HEK293 (cell line): ENCODE data around the gene CHORDC1.
"Not testable (repeated sequence)": the region's sequence is repeated elsewhere in the genome, so short reads cannot be mapped to it uniquely, and the experiment has no call there.

ENCODE experiments used
- CTCF ChIA-PET: fragments of 350-600 bp; formaldehyde crosslinking; extraction: SDS; loops from one replicate; lab custom pipeline; 2021; ENCODE audit warnings: antibody characterized with exemption; lab: Yijun Ruan, JAX
- POLR2A ChIA-PET: fragments of 300-600 bp; formaldehyde crosslinking; extraction: SDS; loops from one replicate; lab custom pipeline; 2020; ENCODE audit warnings: antibody characterized with exemption, inconsistent platforms; lab: Yijun Ruan, JAX
- H3K27ac ChIP-seq: fragments of 200-500 bp; sonication (Bioruptor generic); 2 replicates; pipeline ENCODE4 v1.5.1; 2014; ENCODE audit warnings: low read depth, low read length, control low read depth, inconsistent platforms; ENCODE audit errors: extremely low read depth
- H3K36me3 ChIP-seq, 2 experiments: fragments of 200-500 bp in 1 of 2; sonication (Bioruptor generic) in 1 of 2; 1 replicate in 1 of 2; 2 replicates in 1 of 2; pipeline ENCODE4 v1.5.1; 2014 to 2017; ENCODE audit warnings: inconsistent platforms in 2 of 2, low read length in 2 of 2; ENCODE audit not compliant: control insufficient read depth in 2 of 2, insufficient read depth in 1 of 2
- H3K4me1 ChIP-seq: fragments of 200-500 bp; sonication (Bioruptor generic); 2 replicates; pipeline ENCODE4 v1.5.1; 2014; ENCODE audit warnings: mild to moderate bottlenecking, low read length, inconsistent platforms; ENCODE audit not compliant: control insufficient read depth, insufficient read depth
- H3K4me3 ChIP-seq: 2 replicates; pipeline ENCODE4 v1.5.1; 2011; ENCODE audit warnings: low read depth, mild to moderate bottlenecking, control low read depth, low read length, moderate library complexity
- H3K9me3 ChIP-seq: fragments of 200-500 bp; sonication (Bioruptor generic); 2 replicates; pipeline ENCODE4 v1.5.1; 2014; ENCODE audit warnings: low read depth, low read length, inconsistent platforms; ENCODE audit not compliant: control insufficient read depth, insufficient read depth
- BCL11B ChIP-seq: fragments of 450-650 bp; formaldehyde crosslinking; IDR thresholded peaks from 2 replicates; pipeline ENCODE4 v1.5.1; 2016; ENCODE audit warnings: low read depth, missing biosample characterization, missing genetic modification characterization
- INSM2 ChIP-seq: fragments of 450-650 bp; formaldehyde crosslinking; IDR thresholded peaks from 2 replicates; pipeline ENCODE4 v1.5.1; 2016; ENCODE audit warnings: missing biosample characterization, missing genetic modification characterization
- KLF16 ChIP-seq: fragments of 450-650 bp; formaldehyde crosslinking; IDR thresholded peaks from 2 replicates; pipeline ENCODE4 v1.5.1; 2017; ENCODE audit warnings: missing biosample characterization, missing genetic modification characterization
- PRDM1 ChIP-seq: fragments of 450-650 bp; formaldehyde crosslinking; IDR thresholded peaks from 2 replicates; pipeline ENCODE4; 2016; ENCODE audit warnings: missing biosample characterization, missing genetic modification characterization
- SCRT1 ChIP-seq: fragments of 450-650 bp; formaldehyde crosslinking; IDR thresholded peaks from 2 replicates; pipeline ENCODE4 v1.5.1; 2016; ENCODE audit warnings: missing biosample characterization, missing genetic modification characterization, borderline replicate concordance
- ZNF146 ChIP-seq: fragments of 450-650 bp; formaldehyde crosslinking; IDR thresholded peaks from 2 replicates; pipeline ENCODE4 v1.5.1; 2016; ENCODE audit warnings: missing biosample characterization, missing genetic modification characterization
- ZNF18 ChIP-seq: fragments of 450-650 bp; formaldehyde crosslinking; IDR thresholded peaks from 2 replicates; pipeline ENCODE4 v1.5.1; 2016; ENCODE audit warnings: missing biosample characterization, missing genetic modification characterization
- ZNF223 ChIP-seq: fragments of 450-650 bp; formaldehyde crosslinking; IDR thresholded peaks from 2 replicates; pipeline ENCODE4 v1.5.1; 2016; ENCODE audit warnings: missing biosample characterization, missing genetic modification characterization
- ZNF513 ChIP-seq: fragments of 450-650 bp; IDR thresholded peaks from 2 replicates; pipeline ENCODE4 v1.5.1; 2018; ENCODE audit warnings: missing biosample characterization, missing genetic modification characterization
- ZNF830 ChIP-seq: fragments of 450-650 bp; IDR thresholded peaks from 2 replicates; pipeline ENCODE4 v1.5.0; 2018; ENCODE audit warnings: missing biosample characterization, missing genetic modification characterization, low read depth, mild to moderate bottlenecking, moderate library complexity

CHORDC1 gene

GRCh38 chr11:90218606-90219005 lies 4.2 kb downstream of the CHORDC1 start:
- H3K9me3 ChIP-seq: no peaks in the 10 kb centered on the region
- peaks cover 8 to 22% of the 10 kb centered on the region in 2 experiments; a peak in 2 of 3 replicates for H3K36me3 ChIP-seq
- H3K4me1 ChIP-seq: no peaks in the 10 kb centered on the region
- peak; percentile 46; the same call in 1 of the 2 replicates for TF ChIP-seq ZNF18 (tag by site-specific recombination)
- no peak for TF ChIP-seq ZNF223
- ChIA-PET CTCF (interaction anchor here (0.6 to 0.8 kb wide), 3 partner anchors 18 to 81 kb away, joined by 3 to 4 read pairs (median 4); no protein-coding TSS in a partner anchor), POLR2A (interaction anchor here (0.7 kb wide), 1 partner anchor 31 kb away, joined by 3 read pairs; no protein-coding TSS in a partner anchor)
- H3K27ac ChIP-seq: no peak overlapping the region
- H3K4me3 ChIP-seq: no peak overlapping the region

- H3K36me3 ChIP-seq: peaks cover 8 to 42% of the 10 kb centered on the region in 2 experiments; a peak in 2 of 3 replicates
- TF ChIP-seq INSM2 (tag by site-specific recombination): no peak
- TF ChIP-seq BCL11B (tag by site-specific recombination): no peak
- TF ChIP-seq ZNF830 (tag by site-specific recombination): no peak
- POLR2A ChIA-PET: no interaction called here
- CTCF ChIA-PET: no interaction called here
- no peak overlapping the region for H3K27ac ChIP-seq
- no peak overlapping the region for H3K4me3 ChIP-seq
- H3K9me3 ChIP-seq: no peaks in the 10 kb centered on the region
- no peaks in the 10 kb centered on the region for H3K4me1 ChIP-seq
Measured at GRCh38 chr11:90216611-90217010, 6.2 kb downstream of the CHORDC1 start.

GRCh38 chr11:90213322-90213721 lies 9.5 kb downstream of the CHORDC1 start:
- Histone ChIP-seq H3K27ac (no peak overlapping the region), H3K4me1 (no peaks in the 10 kb centered on the region), H3K4me3 (no peak overlapping the region), H3K36me3 (peaks cover 10 to 69% of the 10 kb centered on the region in 2 experiments)
- CTCF ChIA-PET: interaction anchor here (2.1 kb wide), 1 partner anchor 8 kb away, joined by 17 read pairs; no protein-coding TSS in a partner anchor
- POLR2A ChIA-PET: no interaction called here
- TF ChIP-seq ZNF513 (tag by site-specific recombination): no peak
- no peak for TF ChIP-seq SCRT1 (tag by site-specific recombination)
- TF ChIP-seq, all 188 proteins: peak for 0
- H3K9me3 ChIP-seq: no peaks in the 10 kb centered on the region

- Histone ChIP-seq H3K27ac (no peak overlapping the region), H3K9me3 (no peaks in the 10 kb centered on the region), H3K4me3 (no peak overlapping the region), H3K36me3 (peaks cover 6 to 73% of the 10 kb centered on the region in 2 experiments; a peak in 2 of 3 replicates), H3K4me1 (no peaks in the 10 kb centered on the region)
- ChIA-PET POLR2A (no interaction called here), CTCF (no interaction called here)
- no peak for TF ChIP-seq KLF16
- no peak for TF ChIP-seq ZNF146 (tag by site-specific recombination)
- TF ChIP-seq PRDM1: peak; percentile 82
Measured at GRCh38 chr11:90208857-90209256, 14.0 kb downstream of the CHORDC1 start.

GRCh38 chr11:90207992-90208391 lies 14.9 kb downstream of the CHORDC1 start:
- H3K27ac ChIP-seq, H3K4me3 ChIP-seq, CTCF ChIA-PET, POLR2A ChIA-PET, H3K4me1 ChIP-seq, H3K9me3 ChIP-seq: not testable (repeated sequence)
- peaks cover 6 to 71% of the 10 kb centered on the region in 2 experiments; a peak in 2 of 3 replicates for H3K36me3 ChIP-seq
